K562 (cell line): ENCODE data around the gene RBBP5. TPM values are rescaled to one million over a fixed set of nuclear protein-coding genes. Genes with fewer than 3 reads are reported as not detected.

Source experiments
- C11orf30 ChIP-seq: fragments of 450-650 bp; IDR thresholded peaks from 2 replicates; pipeline ENCODE4 v1.6.1; 2016; ENCODE audit warnings: low read depth, mild to moderate bottlenecking
- CBFB ChIP-seq: sonication (generic); formaldehyde crosslinking; IDR thresholded peaks from 2 replicates; pipeline ENCODE4 v1.4.0; 2020; ENCODE audit warnings: mild to moderate bottlenecking, missing genetic modification reagents
- CGGBP1 ChIP-seq: fragments of 250-450 bp; sonication (Bioruptor Pico); IDR thresholded peaks from 2 replicates; pipeline ENCODE4 v1.9.0; 2021; ENCODE audit warnings: mild to moderate bottlenecking
- CHAMP1 ChIP-seq: fragments of 450-650 bp; IDR thresholded peaks from 2 replicates; pipeline ENCODE4 v1.6.1; 2016; ENCODE audit warnings: mild to moderate bottlenecking
- E4F1 ChIP-seq: fragments of 250-450 bp; sonication (Bioruptor Pico); IDR thresholded peaks from 2 replicates; pipeline ENCODE4 v1.5.0; 2021; ENCODE audit warnings: mild to moderate bottlenecking, borderline replicate concordance
- HMG20B ChIP-seq: fragments of 250-450 bp; sonication (Bioruptor Pico); IDR thresholded peaks from 2 replicates; pipeline ENCODE4 v1.5.0; 2021; ENCODE audit warnings: mild to moderate bottlenecking
- MAFK ChIP-seq: IDR thresholded peaks from 2 replicates; pipeline ENCODE4 v1.6.1; 2011; ENCODE audit warnings: low read length, improper control_type of control experiment
- MCM5 ChIP-seq: fragments of 450-650 bp; IDR thresholded peaks from 2 replicates; pipeline ENCODE4 v1.6.1; 2016; ENCODE audit warnings: low read depth
- OTX1 ChIP-seq: fragments of 450-650 bp; formaldehyde crosslinking; IDR thresholded peaks from 2 replicates; pipeline ENCODE4 v1.4.0; 2022; ENCODE audit warnings: mild to moderate bottlenecking
- PYGO2 ChIP-seq: fragments of 450-650 bp; IDR thresholded peaks from 2 replicates; pipeline ENCODE4 v1.6.1; 2016; ENCODE audit warnings: mild to moderate bottlenecking, missing genetic modification characterization, moderate library complexity, missing compliant biosample characterization
- RBM34 ChIP-seq: fragments of 200-400 bp; formaldehyde crosslinking; IDR thresholded peaks from 2 replicates; pipeline ENCODE4 v1.6.1; 2018; ENCODE audit warnings: low read length, borderline replicate concordance; ENCODE audit not compliant: insufficient read depth
- SAFB2 ChIP-seq: fragments of 200-400 bp; formaldehyde crosslinking; IDR thresholded peaks from 2 replicates; pipeline ENCODE4 v1.6.1; 2018; ENCODE audit warnings: borderline replicate concordance, low read length, low read depth, moderate library complexity; ENCODE audit not compliant: severe bottlenecking
- THAP7 ChIP-seq: fragments of 250-450 bp; sonication (Bioruptor Pico); IDR thresholded peaks from 2 replicates; pipeline ENCODE4 v1.5.0; 2021
- UBTF ChIP-seq, 2 experiments: IDR thresholded peaks; 2 replicates each; pipeline ENCODE4 v1.6.1; 2012; ENCODE audit warnings: improper control_type of control experiment in 2 of 2, low read depth in 2 of 2, low read length in 2 of 2, borderline replicate concordance in 1 of 2
- ZNF212 ChIP-seq: fragments of 450-650 bp; formaldehyde crosslinking; IDR thresholded peaks from 2 replicates; pipeline ENCODE4 v1.4.0; 2020; ENCODE audit warnings: mild to moderate bottlenecking
- ZNF445 ChIP-seq: fragments of 250-450 bp; sonication (Bioruptor Pico); IDR thresholded peaks from 2 replicates; pipeline ENCODE4 v1.4.0; 2020; ENCODE audit warnings: low read depth, mild to moderate bottlenecking, moderate library complexity
- polyA plus RNA-seq, 8 experiments: library from polyadenylated mRNA; depleted of rRNA in 4 of 8; stranded (reverse) in 5 of 8; unstranded in 3 of 8; fragments of >200 nt; fragmentation: Nextera tagmentation in 2 of 8; fragmentation: Illumina TruSeq in 1 of 8; extraction: Ambion mirVana in 2 of 8; extraction: Trizol in 1 of 8; gene quantifications; 2 replicates each; pipeline versions ENCODE4 v1.2.1 to v1.2.3, GENCODE V29; 2011 to 2014; ENCODE audit warnings: inconsistent platforms in 1 of 8, missing spikeins in 1 of 8
- total RNA-seq, 7 experiments: library from RNA; depleted of rRNA in 6 of 7; stranded (reverse); fragments of >200 nt in 6 of 7; fragmentation: Illumina TruSeq in 2 of 7; extraction: Trizol in 2 of 7; gene quantifications; 2 replicates each; pipeline versions ENCODE4 v1.2.1 to v1.2.3, GENCODE V29; 2011 to 2021; ENCODE audit warnings: low replicate concordance in 1 of 7
- TF ChIP-seq, protein P1 (sequence below): fragments of 450-650 bp; IDR thresholded peaks from 2 replicates; pipeline ENCODE4 v1.6.1; 2016; ENCODE audit warnings: missing biosample characterization, missing genetic modification characterization

Gene RBBP5
- total and polyA plus RNA-seq, 9 of the 15 experiments (the other 6 are each of a cell fraction or from before 2014, with no cell fraction given) = 17.2 to 37.4 (median 28.4) TPM

- TF ChIP-seq CGGBP1 (CRISPR knock-in tag) (peak; percentile 85; the same call in 1 of the 2 replicates), MAFK (no peak; the same call in 1 of the 2 replicates), PYGO2 (tag) (peak; percentile 87), CBFB (CRISPR knock-in tag) (peak; percentile 42; the same call in 1 of the 2 replicates), HMG20B (CRISPR knock-in tag) (no peak), SAFB2 (no peak), ZNF445 (CRISPR knock-in tag) (peak; percentile 52; the same call in 1 of the 2 replicates), THAP7 (CRISPR knock-in tag) (peak; percentile 91), OTX1 (peak; percentile 67), CHAMP1 (peak; percentile 97), RBM34 (no peak), UBTF (IDR thresholded peaks at IDR 0.05; ENCODE audit: borderline replicate concordance in 1 of 2, low read depth in 2 of 2, low read length in 2 of 2) (peak; percentile 51 to 85; a peak in 3 of 4 replicates), E4F1 (CRISPR knock-in tag) (no peak; the same call in 1 of the 2 replicates), ZNF212 (CRISPR knock-in tag) (no peak), MCM5 (no peak), C11orf30 (peak; percentile 98)
- TF ChIP-seq, protein P1, sequence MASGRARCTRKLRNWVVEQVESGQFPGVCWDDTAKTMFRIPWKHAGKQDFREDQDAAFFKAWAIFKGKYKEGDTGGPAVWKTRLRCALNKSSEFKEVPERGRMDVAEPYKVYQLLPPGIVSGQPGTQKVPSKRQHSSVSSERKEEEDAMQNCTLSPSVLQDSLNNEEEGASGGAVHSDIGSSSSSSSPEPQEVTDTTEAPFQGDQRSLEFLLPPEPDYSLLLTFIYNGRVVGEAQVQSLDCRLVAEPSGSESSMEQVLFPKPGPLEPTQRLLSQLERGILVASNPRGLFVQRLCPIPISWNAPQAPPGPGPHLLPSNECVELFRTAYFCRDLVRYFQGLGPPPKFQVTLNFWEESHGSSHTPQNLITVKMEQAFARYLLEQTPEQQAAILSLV (tag) = peak; percentile 63
These were observed at the start of gene RBBP5 (continued) for GRCh38 chr1:205121660-205122488.
